Measurements from ENCODE around the gene PLEKHA5.
A peak's percentile ranks its signal among the peaks of the same experiment; 100 is the strongest.
"Not testable (repeated sequence)": the region's sequence is repeated elsewhere in the genome, so short reads cannot be mapped to it uniquely, and the experiment has no call there.

The PLEKHA5 gene, protein sequence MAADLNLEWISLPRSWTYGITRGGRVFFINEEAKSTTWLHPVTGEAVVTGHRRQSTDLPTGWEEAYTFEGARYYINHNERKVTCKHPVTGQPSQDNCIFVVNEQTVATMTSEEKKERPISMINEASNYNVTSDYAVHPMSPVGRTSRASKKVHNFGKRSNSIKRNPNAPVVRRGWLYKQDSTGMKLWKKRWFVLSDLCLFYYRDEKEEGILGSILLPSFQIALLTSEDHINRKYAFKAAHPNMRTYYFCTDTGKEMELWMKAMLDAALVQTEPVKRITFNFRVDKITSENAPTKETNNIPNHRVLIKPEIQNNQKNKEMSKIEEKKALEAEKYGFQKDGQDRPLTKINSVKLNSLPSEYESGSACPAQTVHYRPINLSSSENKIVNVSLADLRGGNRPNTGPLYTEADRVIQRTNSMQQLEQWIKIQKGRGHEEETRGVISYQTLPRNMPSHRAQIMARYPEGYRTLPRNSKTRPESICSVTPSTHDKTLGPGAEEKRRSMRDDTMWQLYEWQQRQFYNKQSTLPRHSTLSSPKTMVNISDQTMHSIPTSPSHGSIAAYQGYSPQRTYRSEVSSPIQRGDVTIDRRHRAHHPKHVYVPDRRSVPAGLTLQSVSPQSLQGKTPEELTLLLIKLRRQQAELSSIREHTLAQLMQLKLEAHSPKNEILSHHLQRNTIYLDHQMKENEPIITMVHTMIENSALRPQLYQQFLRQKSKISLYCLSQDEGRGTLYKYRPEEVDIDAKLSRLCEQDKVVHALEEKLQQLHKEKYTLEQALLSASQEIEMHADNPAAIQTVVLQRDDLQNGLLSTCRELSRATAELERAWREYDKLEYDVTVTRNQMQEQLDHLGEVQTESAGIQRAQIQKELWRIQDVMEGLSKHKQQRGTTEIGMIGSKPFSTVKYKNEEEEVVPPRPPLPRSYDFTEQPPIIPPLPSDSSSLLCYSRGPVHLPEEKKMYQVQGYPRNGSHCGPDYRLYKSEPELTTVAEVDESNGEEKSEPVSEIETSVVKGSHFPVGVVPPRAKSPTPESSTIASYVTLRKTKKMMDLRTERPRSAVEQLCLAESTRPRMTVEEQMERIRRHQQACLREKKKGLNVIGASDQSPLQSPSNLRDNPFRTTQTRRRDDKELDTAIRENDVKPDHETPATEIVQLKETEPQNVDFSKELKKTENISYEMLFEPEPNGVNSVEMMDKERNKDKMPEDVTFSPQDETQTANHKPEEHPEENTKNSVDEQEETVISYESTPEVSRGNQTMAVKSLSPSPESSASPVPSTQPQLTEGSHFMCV

GRCh38 chr12:19129486-19130223 is at the start of gene PLEKHA5:
Gene PLEKHA5, plus strand, starts transcription at chr12:19129733. Its CDS starts 67 bp downstream, at chr12:19129800.
- DNase-seq: peak; percentile 29

- DNase-seq: no peak
Measured at GRCh38 chr12:19080918-19081317, 48.6 kb upstream of the PLEKHA5 start.

- no peak for DNase-seq
Measured at GRCh38 chr12:19082365-19082911, 47.1 kb upstream of the PLEKHA5 start.

- DNase-seq: no peak
Measured at GRCh38 chr12:19084547-19084946, 45.0 kb upstream of the PLEKHA5 start.

DNA sequence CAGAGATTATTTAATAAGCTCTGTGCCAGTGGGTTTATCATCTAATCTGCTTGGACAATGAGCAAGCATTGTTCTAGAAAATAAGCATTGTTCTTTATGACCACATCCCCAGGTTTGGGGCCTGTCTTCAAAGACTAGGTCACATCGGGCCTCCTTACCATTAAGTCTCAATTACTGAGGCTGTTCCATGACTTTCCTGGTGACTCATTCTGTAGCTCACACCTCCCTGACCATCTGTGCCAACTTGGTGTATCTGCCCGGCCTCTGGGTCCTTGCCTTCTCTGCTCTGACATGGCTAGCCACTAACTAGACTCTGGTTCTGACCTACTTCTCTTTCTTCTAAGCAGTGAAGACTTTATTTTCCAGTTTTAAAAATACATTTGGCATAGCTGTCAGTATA is 44.4 kb upstream of the PLEKHA5 start:
- DNase-seq: no peak

DNA sequence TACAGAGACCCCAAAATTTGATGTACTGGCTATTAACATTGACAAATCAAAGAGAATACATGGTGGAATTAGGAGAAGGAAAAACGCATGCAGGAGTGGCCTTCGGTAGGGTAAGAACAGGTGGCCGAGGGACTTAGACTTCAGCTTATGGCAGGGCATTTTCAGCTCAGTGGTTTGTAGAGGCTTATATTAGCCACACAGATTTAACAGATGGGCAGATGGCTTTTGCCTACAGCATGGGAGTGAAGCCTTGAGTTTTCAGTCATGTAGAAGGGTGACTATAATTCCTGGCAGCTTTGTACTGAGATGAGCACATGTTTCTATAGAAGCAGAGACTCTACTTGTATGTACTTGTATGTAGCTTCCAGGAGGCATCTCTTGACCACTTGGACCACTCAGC is 40.9 kb upstream of the PLEKHA5 start:
- no peak for DNase-seq

- DNase-seq: not testable (repeated sequence)
Measured at GRCh38 chr12:19092482-19092881, 37.1 kb upstream of the PLEKHA5 start.

DNA sequence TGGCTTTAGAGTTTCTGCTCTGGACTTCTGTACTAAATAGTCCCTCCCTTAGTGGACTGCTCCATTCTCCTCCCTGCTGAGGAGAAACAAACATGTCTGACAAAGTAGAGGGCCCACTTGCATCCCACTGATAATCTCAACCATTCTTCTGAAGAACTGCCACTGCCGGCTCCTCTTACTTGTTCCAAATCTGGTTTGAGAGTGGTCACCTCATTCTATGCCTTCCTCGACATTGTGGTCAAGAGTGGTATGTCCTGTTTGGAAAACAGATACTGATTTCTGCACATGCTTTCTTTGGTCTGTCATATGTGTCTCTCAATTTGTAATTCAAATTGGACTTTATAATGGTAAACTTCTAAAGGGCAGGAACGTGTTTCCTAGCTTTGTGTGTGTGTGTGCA is 36.3 kb upstream of the PLEKHA5 start:
- no peak for DNase-seq

GRCh38 chr12:19095331-19095730 is 34.2 kb upstream of the PLEKHA5 start:
- no peak for DNase-seq

- no peak for DNase-seq
Measured at GRCh38 chr12:19095756-19096480, 33.6 kb upstream of the PLEKHA5 start.

GRCh38 chr12:19105463-19105862 is 24.1 kb upstream of the PLEKHA5 start:
- DNase-seq: no peak

DNA sequence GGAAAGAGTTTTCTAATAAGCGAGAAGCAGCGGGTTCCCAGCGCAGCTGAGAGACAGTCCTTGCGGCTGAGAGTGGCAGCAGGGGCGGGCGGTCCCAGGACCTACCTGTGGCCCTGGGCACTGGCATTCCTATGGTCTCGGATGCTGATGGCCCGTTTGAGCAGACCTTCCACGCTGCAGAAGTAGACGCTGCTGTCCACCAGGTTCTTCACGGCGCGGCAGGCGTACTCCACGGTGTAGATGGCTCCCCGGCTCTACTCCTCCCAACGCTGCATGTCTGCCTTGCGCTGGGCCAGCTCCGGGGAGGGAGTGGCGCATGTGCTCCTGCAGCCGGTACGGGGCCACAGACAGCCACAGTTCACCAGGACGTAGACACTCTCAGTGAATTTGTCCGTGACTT is 21.8 kb upstream of the PLEKHA5 start:
- DNase-seq: no peak

- no peak for DNase-seq
Measured at GRCh38 chr12:19110221-19110940, 19.2 kb upstream of the PLEKHA5 start.

- no peak for DNase-seq
Measured at GRCh38 chr12:19113464-19113863, 16.1 kb upstream of the PLEKHA5 start.

DNA sequence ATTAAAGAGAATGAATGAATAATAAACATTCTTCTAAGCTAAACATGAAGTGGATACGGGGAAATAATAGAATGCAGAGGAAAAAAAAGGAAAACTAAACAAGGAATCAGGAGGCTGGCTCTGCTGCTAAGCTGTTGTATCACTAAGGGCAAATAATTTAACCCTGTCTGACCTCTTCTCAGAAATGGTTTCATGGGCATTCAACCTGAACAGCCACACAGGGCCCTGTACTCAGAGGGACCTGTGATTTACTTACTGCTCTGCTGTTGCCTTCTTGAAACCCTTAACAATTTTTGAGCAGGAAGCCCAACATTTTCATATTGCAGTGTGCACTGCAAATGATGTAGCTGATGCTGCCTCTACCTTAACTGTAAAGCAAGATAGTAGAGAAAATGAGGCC is 14.2 kb upstream of the PLEKHA5 start:
- DNase-seq: no peak

GRCh38 chr12:19119440-19119839 is 10.1 kb upstream of the PLEKHA5 start:
- DNase-seq: no peak

GRCh38 chr12:19120795-19121194 is 8.7 kb upstream of the PLEKHA5 start:
- no peak for DNase-seq

DNA sequence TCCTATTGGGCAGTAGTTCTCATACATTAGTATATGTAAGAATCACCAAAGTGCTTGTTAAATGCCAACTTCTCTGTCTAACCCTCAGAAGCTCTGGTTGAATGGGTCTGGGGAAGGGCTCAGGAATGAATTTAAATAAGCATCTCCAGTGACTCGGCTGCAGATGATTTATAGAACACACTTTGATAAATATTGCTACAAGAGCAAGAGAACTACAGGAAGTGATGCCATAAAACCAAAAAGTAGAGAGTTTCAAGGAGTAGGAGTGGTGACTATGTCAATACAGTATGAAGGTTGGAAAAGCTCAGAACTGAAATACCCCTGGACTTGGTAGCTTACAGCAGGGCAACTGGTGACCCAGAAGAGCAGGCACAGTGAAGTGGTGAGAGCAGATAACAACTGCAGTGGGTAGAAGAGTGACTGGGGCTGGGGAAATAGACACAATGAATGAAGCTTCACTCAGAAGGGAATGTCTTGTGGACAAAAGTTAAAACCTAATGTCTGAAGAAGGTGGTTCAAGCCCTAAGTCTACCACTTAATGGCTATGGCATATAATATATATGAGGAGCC is 8.0 kb upstream of the PLEKHA5 start:
- DNase-seq: no peak

GRCh38 chr12:19125325-19125724 is 4.2 kb upstream of the PLEKHA5 start:
- DNase-seq: no peak

GRCh38 chr12:19127270-19127669 is 2.3 kb upstream of the PLEKHA5 start:
- DNase-seq: no peak
